GM19238 (cell line): ENCODE results near the gene PRM2.

ENCODE experiments used
- DNase-seq: peaks from one replicate; pipeline ENCODE4 v3.0.0; 2011; ENCODE audit warnings: low spot score; ENCODE audit not compliant: insufficient read length

PRM2 gene

DNA sequence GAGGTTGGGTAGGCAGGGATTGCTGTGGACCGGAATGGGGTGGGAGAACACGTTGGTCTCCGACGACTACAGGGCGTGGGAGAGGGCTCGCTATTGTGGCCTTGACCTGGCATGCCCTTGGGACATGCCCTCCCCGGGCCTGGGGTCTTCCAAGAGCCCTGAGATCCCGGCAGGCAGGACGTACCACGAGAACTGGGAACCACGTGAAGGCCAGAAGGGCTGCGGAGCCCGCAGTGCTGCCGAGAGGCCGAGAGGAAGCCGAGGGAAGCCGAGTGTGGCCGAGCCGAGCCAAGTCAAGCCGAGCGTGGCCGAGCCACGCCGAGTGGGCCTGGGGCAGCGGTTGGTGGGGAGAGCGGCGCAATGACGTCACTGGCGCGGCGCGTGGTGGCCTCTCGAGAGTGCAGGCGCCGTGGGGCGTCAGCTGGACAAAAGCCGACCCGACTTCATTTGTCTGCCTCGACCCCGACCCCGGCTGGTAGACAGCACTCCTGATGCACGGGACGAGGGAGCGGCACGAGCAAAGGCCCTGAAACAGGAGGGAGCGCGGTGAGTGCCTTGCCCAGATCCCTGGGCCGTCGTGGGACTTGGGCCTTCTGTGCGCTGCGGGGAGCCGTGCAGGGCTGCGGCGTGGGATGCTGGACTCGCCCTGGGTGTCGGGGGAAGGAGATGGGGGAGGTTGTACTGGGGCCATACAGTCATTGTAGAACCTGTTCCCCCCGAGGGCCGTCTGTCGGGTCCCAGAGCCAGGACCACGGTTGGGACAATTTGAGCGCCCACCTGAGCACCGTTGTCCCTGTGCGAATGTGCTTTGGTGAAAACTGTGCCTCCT lies 26.8 kb downstream of the PRM2 start:
- no peak for DNase-seq

DNA sequence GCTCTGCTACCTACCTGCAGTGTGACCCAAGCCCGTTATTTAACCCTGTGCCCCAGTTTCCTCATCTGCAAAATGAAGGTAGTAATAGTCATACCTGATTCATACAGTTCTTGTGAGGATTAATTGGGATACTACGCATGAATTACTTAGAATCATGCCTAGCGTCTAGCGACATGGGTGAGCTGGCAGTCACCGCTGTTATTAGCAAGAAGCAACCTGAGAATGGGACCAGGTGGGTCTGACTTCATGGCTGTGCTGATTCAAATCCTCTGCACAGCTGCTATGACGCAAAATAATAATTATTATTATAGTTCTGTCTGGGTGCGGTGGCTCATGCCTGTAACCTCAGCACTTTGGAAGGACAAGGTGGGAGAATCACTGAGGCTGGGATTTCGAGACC lies 28.1 kb downstream of the PRM2 start:
- DNase-seq = no peak

GRCh38 chr16:11245988-11246387 lies 30.3 kb downstream of the PRM2 start:
- DNase-seq = no peak

DNA sequence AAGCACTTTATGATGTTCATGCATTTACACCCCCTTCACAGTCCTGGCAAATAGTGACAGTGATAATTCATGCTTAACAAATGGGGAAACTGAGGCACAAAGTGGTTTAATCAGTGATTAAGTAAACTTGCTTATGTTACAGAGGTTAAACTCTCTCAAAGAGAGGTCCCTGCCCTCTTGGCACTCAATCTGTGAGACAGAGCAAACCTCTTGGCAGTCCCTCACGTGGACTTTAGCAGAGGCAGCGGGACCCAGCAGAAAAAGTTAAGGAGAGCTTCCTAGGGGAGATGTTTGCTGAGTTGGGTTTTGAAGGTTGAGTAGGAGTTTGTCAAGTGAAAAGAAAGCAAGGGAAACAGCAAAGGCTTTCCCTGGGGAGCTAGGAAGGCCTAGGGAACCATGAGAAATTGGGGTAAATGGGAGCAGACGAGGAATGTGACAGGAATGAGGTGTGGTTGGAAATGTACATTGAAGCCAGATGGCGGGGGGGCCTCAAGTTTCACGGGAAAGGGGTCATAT lies 31.0 kb downstream of the PRM2 start:
- no peak for DNase-seq

DNA sequence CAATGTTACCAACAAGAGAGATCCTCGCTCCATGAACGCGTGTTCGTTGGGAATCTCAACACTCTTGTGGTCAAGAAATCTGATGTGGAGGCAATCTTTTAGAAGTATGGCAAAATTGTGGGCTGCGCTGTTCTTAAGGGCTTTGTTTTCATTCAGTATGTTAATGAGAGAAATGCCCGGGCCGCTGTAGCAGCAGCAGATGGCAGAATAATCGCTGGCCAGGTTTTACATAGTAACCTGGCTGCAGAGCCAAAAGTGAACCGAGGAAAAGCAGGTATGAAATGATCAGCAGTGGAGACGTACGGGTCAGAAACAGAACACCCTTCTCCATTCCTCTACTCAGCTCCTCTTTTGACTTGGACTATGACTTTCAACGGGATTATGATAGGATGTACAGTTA lies 33.6 kb downstream of the PRM2 start:
- DNase-seq = no peak

DNA sequence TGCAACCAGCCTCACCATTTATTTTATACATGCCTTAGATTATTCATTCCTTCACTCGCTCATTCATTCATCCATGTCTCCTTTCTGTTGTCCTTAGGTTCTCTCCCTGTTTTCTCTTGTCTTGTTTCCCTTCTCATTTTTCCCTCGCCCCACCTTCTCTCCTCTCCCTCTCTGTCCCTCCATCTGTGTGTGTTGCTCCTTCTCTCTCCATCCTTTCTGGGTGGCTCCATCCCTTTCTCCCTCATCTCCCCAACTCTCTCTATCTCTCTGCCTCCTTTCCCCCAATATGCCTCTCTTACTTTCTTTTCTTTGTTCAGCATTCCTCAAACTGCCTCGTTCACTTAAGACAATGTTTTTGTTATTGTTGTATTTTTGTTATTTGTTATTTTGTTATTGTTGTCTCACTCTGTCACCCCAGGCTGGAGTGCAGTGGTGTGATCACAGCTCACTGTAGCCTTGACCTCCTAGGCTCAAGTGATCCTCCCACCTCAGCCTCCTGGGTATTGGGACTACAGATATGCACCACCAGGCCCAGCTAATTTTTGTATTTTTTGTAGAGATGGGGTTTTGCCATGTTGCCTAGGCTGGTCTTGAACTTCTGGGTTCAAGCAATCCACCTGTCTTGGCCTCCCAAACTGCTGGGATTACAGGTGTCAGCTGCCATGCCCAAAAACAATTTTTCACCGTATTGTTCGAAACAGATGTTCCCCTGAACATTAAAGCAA lies 34.6 kb downstream of the PRM2 start:
- DNase-seq = no peak

DNA sequence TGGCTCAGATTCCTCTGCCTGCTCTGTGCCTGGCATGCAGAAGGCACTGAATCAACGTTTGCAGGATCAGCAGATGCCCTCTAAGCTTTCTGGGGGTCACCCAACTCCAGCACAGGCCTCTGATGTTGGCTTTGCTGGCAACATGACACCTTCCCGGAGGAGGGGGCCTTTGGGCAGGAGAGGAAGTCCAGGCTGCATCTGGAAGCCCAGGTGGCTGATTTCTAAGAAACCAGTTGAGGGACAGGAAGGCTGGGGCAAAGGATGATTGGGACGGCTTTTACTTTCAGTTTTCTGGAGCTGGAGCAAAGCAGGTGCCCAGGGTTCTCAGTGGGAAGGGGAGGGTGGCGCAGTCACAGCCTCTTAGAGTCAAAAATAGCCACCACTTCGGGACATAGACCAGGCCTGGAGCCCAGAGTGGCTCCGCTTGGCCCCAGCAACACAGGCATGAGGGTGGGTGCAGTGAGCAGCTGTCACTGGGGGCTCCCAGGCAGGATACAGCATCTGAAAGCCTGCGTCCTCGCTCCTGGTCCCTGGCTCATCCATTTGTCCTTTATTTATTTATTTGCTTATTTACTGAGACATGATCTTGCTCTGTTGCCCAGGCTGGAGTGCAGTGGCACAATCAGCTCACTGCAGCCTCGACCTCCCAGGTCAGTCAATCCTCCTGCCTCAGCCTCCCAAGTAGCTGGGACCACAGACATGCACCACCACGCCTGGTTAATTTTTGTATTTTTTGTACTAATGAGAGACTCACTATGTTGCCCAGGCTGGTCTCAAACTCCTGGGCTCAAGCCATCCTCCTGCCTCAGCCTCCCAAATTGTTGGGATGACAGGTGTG lies 35.4 kb downstream of the PRM2 start:
- no peak for DNase-seq

- no peak for DNase-seq
These were observed 36.3 kb downstream of the PRM2 start for GRCh38 chr16:11239644-11240632.

DNA sequence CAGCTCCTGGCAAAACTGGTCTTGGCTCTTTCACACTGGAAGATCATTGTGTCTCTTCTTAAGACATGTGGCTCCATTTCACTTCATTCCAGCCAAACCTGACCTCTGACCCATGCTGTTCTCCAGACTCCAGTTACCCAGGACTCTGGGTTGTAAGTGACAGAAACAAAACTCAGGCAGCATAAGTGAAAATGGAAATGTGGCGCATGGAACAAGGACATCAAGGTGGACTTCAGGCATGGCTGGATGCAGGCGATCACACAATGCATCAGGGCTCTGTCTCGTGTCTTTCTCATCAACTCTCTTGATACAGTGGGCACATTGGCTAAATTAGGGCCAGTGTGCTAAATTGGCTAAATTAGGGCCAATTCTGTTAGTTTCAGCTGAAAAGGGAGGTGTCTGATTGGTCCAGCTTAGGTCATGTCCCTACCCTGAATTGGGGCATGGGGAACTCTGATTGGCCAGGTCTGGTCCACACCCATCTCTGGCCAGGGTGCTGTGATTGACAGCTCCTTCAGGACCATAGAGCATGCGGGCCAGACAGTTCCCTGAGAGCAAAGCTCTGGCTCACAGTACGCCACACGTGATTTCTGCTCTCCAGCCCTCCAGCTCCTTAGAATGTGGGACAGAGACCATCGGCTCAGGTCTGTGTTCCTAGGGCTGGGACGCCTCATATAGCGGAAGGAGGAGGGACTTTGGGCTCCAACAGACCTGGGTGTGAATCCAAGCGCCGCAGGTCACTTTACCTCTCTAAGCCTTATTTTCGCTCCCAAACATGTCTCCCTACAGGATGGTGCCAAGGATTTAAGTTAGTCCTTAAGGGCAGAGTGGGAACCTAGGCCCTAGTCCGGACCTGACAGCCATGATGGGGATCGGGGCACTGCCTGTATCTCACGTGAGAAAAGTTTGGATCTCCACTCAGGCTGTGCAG lies 37.7 kb downstream of the PRM2 start:
- DNase-seq = no peak

DNA sequence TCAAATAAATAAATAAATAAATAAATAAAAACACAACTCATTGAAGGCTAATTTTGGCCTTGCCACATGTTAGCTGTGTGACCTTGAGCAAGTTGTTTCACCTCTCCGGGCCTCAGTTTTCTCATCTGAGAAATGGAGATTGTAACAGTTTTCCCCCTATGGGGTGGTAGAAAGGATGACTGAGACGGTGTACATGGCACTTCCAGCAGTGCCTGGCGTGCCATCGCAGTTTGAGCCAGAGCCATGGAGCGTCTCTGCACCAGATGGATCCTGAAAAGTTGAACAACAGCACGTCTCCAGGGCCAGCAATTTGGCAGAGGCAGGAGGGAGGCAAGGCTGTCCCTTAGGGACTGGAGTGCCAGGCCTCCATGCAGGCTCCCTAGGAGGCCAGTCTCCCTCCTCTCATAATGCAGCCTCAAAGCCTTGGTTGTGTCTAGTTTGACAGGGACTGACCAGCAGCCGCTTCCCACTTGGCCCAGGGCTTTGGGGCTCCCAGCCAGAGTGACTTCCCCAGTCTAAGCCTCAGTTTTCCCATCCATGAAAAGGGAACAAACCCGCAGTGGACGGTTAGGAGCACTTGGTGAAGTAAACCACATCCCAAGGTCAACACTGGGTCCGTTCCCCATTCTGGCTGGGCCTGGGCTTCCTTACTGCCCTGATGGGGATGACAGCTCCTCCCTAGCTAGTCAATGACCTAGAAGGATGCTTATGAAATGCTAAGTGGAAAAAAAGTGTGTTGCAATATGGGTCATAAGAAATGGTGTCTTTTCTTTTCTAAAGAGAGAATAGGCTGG lies 39.6 kb downstream of the PRM2 start:
- no peak for DNase-seq

GRCh38 chr16:11235703-11235991 lies 40.6 kb downstream of the PRM2 start:
- DNase-seq = no peak

GRCh38 chr16:11234884-11235702 lies 41.2 kb downstream of the PRM2 start:
- DNase-seq = no peak

DNA sequence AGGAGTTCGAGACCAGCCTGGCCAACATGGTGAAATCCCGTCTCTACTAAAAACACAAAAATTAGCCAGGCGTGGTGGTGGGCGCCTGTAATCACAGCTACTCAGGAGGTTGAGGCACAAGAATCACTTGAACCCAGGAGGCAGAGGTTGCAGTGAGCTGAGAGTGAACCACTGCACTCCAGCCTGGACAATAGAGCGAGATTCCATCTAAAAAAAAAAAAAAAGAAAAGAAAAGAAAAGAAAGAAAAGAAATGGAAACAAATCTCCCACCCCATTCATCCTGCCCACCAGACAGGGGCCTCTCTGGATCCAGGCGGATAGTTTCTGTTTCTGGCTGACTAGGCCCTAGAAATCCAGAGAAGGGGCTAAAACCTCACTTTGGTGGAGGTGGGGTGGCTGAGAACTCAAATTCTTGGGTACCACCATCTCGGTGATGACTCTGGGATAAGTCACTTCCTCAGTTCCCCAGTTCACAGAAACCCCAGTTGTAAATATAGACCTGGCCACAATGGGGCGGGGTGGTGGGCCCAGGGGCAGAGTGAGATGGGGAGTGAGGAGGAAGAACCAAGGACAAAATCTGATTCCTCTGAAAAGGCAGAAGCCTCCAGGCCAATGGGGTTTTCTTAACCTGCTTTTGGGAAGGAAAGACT lies 42.4 kb downstream of the PRM2 start:
- DNase-seq = no peak

- no peak for DNase-seq
These were observed 43.2 kb downstream of the PRM2 start for GRCh38 chr16:11232852-11233726.

DNA sequence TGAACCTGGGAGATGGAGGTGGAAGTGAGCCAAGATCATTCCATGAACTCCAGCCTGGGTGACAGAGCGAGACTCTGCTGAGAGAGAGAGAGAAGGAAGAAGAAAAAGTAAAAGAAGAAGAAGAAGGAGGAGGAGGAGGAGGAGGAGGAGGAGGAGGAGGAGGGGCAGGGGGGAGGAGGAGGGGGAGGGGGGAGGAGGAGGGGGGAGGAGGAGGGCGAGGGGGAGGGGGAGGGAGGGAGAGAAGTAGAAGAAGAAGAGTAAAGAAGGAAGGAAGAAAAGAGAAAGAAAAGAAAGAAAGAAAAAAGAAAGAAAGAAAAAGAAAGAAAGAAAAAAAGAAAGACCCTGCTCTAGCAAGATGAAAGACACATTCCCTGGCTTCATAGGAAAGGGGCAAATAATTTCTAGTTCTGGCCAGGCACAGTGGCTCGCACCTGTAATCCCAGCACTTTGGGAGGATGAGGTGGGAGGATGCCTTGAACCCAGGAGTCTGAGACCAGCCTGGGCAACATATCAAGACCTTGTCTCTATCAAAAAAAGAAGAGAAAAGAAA lies 43.9 kb downstream of the PRM2 start:
- no peak for DNase-seq

- DNase-seq = no peak
These were observed 44.8 kb downstream of the PRM2 start for GRCh38 chr16:11231367-11231970.
